ENCODE measurements around the gene SLC8A3. TPM values are rescaled to one million over a fixed set of nuclear protein-coding genes. Genes with fewer than 3 reads are reported as not detected.

The SLC8A3 gene
- total RNA-seq, 1 donor from 2014 or later: 0.12 TPM

DNA sequence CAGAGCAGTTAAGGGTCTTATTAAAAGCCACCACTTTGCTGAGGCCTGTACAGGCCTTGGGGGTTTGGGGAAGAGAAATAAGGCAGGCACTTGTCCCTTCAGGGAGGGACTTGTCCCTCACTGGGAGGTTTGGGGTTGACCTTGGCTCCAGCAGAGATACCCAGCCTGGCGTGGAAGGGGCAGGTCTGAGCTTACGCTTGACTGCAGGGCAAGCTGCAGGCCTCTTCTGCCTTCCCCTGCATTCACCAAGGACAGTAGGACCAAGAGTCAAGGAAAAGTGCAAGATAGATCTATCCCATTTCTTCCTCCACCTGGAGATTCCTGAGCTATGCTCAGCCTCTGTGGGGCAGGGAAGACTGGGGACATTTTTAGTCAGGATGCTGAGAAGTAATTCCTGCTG is 155.2 kb downstream of the SLC8A3 start:
- H3K4me3 ChIP-seq (ENCODE audit: low read depth, low read length): no peak overlapping the region
- no peak for DNase-seq (ENCODE audit: low read depth)
- TF ChIP-seq, protein P1, sequence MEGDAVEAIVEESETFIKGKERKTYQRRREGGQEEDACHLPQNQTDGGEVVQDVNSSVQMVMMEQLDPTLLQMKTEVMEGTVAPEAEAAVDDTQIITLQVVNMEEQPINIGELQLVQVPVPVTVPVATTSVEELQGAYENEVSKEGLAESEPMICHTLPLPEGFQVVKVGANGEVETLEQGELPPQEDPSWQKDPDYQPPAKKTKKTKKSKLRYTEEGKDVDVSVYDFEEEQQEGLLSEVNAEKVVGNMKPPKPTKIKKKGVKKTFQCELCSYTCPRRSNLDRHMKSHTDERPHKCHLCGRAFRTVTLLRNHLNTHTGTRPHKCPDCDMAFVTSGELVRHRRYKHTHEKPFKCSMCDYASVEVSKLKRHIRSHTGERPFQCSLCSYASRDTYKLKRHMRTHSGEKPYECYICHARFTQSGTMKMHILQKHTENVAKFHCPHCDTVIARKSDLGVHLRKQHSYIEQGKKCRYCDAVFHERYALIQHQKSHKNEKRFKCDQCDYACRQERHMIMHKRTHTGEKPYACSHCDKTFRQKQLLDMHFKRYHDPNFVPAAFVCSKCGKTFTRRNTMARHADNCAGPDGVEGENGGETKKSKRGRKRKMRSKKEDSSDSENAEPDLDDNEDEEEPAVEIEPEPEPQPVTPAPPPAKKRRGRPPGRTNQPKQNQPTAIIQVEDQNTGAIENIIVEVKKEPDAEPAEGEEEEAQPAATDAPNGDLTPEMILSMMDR (conservative IDR thresholded peaks at IDR 0.05; ENCODE audit: low read depth, low read length): no peak

DNA sequence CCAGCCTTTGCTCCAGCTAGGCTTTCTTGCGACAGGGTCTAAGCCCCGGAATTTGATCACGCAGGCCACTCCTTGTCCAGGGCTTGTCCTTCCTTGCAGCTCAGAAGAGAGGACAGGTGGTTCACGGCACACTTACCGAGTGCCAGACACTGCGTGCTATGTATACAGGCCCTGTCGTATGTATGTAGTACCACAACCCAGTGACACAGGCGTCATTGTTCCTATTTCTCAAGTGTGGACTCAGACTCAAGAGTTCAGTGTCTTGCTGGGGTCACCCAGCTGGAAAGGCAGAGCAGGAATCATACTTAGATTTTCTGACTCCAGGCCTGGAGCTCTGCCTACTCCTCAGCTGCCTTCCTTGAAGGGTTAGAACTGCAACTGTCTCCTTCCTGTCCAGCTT is 155.6 kb downstream of the SLC8A3 start:
- TF ChIP-seq, protein P1 (conservative IDR thresholded peaks at IDR 0.05; ENCODE audit: low read depth, low read length): no peak
- H3K4me3 ChIP-seq (ENCODE audit: low read depth, low read length): no peak overlapping the region
- DNase-seq (ENCODE audit: low read depth): no peak

GRCh38 chr14:70032447-70032846 is 156.3 kb downstream of the SLC8A3 start:
- TF ChIP-seq, protein P1 (conservative IDR thresholded peaks at IDR 0.05; ENCODE audit: low read depth, low read length): no peak
- no peak for DNase-seq (ENCODE audit: low read depth)
- no peak overlapping the region for H3K4me3 ChIP-seq (ENCODE audit: low read depth, low read length)

DNA sequence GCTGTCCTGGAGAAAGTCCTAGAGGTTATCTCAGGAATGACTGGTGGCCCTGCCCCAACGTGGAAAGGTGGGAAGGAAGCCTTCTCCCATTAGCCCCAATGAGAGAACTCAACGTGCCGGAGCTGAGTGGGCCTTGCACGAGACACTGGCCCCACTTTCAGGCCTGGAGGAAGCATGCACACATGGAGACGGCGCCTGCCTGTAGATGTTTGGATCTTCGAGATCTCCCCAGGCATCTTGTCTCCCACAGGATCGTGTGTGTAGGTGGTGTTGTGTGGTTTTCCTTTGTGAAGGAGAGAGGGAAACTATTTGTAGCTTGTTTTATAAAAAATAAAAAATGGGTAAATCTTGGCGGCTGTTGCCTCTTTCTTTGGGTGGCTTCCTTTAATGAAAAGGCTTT is 156.7 kb downstream of the SLC8A3 start:
- H3K4me3 ChIP-seq (ENCODE audit: low read depth, low read length): no peak overlapping the region
- TF ChIP-seq, protein P1 (conservative IDR thresholded peaks at IDR 0.05; ENCODE audit: low read depth, low read length): no peak
- DNase-seq (ENCODE audit: low read depth): no peak

GRCh38 chr14:70029296-70030132 is 159.2 kb downstream of the SLC8A3 start:
- H3K4me3 ChIP-seq (ENCODE audit: low read depth, low read length): no peak overlapping the region
- TF ChIP-seq, protein P1 (conservative IDR thresholded peaks at IDR 0.05; ENCODE audit: low read depth, low read length): no peak
- no peak for DNase-seq (ENCODE audit: low read depth)

DNA sequence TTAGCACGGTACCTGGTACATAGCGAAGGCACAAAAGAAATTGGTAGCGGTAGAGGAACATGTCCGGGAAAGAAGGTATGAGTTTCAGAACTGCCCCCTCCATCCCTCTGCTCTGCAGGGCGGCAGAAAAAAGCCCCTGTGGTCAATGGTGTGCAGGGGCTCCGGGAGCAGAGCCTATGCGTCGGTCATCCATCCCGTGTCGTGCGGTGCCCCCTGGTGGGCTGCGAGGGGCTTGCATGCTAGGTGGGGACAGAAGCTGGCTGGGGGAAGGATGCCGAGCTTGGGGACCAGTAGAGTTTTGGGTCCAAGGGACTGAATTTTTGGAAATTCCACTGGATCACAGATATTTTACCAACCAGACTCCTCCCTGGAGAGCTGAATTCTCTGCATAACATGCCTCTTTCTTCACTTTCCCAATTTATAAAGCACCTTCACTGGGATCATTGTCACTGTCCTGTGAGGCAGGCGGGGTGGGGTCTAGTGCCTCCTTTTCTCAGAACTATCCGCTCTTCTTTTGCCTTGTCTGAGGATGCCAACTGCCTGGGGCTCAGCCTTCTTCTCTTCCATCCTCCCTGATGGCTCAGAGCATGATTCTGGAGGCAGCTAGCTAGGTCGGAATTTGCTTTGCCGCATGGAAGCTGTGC is 160.8 kb downstream of the SLC8A3 start:
- TF ChIP-seq, protein P1 (conservative IDR thresholded peaks at IDR 0.05; ENCODE audit: low read depth, low read length): peak; percentile 95
- DNase-seq (ENCODE audit: low read depth): no peak
- H3K4me3 ChIP-seq (ENCODE audit: low read depth, low read length): no peak overlapping the region
